Measurements from ENCODE around the gene MPIG6B. TPM values are rescaled to one million over a fixed set of nuclear protein-coding genes. Genes with fewer than 3 reads are reported as not detected.

Gene MPIG6B
- total RNA-seq, 2 experiments from 2014 or later: 0.06 TPM; not detected in 1

- CTCF ChIA-PET: interaction anchor here (0.9 to 2.9 kb wide), 2 partner anchors 15 to 75 kb away, joined by 3 to 7 read pairs; no protein-coding TSS in a partner anchor
Observed at GRCh38 chr6:31715022-31715958, 7.9 kb upstream of the MPIG6B start, which contains the start of gene LY6G6D. Gene LY6G6D (plus strand): TSS chr6:31715348. CDS start chr6:31715356, 8 bp downstream.

GRCh38 chr6:31717499-31718222 is 5.5 kb upstream of the MPIG6B start:
- CTCF ChIA-PET: no interaction called here
- POLR2A ChIA-PET: no interaction called here

More at GRCh38 chr6:31715022-31715958, 7.9 kb upstream of the MPIG6B start, which contains the start of gene LY6G6D:
- POLR2A ChIA-PET: no interaction called here

- CTCF ChIA-PET: no interaction called here
- POLR2A ChIA-PET: no interaction called here
Observed at GRCh38 chr6:31718265-31718664, 4.9 kb upstream of the MPIG6B start.

GRCh38 chr6:31719001-31719400 is 4.2 kb upstream of the MPIG6B start:
- CTCF ChIA-PET: interaction anchor here (0.8 kb wide), 1 partner anchor 15 kb away, joined by 3 read pairs; the partner anchor contains the start of gene ABHD16A
- POLR2A ChIA-PET: no interaction called here

GRCh38 chr6:31720196-31720770 is 2.9 kb upstream of the MPIG6B start:
- ChIA-PET CTCF (interaction anchor here (0.9 kb wide), 1 partner anchor 10 kb away, joined by 3 read pairs; no protein-coding TSS in a partner anchor), POLR2A (no interaction called here)

- ChIA-PET CTCF (no interaction called here), POLR2A (no interaction called here)
Observed at GRCh38 chr6:31721351-31722020, 1.7 kb upstream of the MPIG6B start, which contains the start of gene LY6G6C. Gene LY6G6C (minus strand): TSS chr6:31721746. CDS start chr6:31721679, 67 bp downstream.

GRCh38 chr6:31722173-31722572 is 1.0 kb upstream of the MPIG6B start:
- POLR2A ChIA-PET: no interaction called here
- CTCF ChIA-PET: interaction anchor here (0.6 kb wide), 1 partner anchor 195 kb away, joined by 3 read pairs; no protein-coding TSS in a partner anchor

GRCh38 chr6:31723980-31724691 is 963 bp downstream of the MPIG6B start:
- ChIA-PET POLR2A (no interaction called here), CTCF (interaction anchor here (0.6 to 0.8 kb wide), 2 partner anchors 26 to 95 kb away, joined by 3 read pairs; no protein-coding TSS in a partner anchor)

- ChIA-PET POLR2A (interaction anchor here (0.5 to 0.6 kb wide), 2 partner anchors 13 to 79 kb away, joined by 3 read pairs; no protein-coding TSS in a partner anchor), CTCF (interaction anchor here (0.7 kb wide), 1 partner anchor 65 kb away, joined by 4 read pairs; no protein-coding TSS in a partner anchor)
Observed at GRCh38 chr6:31725502-31726350, 2.6 kb downstream of the MPIG6B start.

- CTCF ChIA-PET: interaction anchor here (0.6 to 5.1 kb wide), 4 partner anchors 12 to 69 kb away, joined by 3 to 46 read pairs (median 12); partner anchors contain the start of genes MSH5 and VARS1
- POLR2A ChIA-PET: no interaction called here
Observed at GRCh38 chr6:31727034-31727716, 4.0 kb downstream of the MPIG6B start.

- ChIA-PET CTCF (interaction anchor here (0.6 to 5.1 kb wide), 9 partner anchors 12 to 108 kb away, joined by 3 to 46 read pairs (median 5); partner anchors contain the start of genes LY6G5C, MSH5 and VARS1), POLR2A (no interaction called here)
Observed at GRCh38 chr6:31727717-31728671, 4.8 kb downstream of the MPIG6B start.

- ChIA-PET POLR2A (interaction anchor here (2.0 kb wide), 1 partner anchor 86 kb away, joined by 5 read pairs; the partner anchor contains the start of genes HSPA1A and HSPA1L), CTCF (interaction anchor here (0.8 to 5.1 kb wide), 16 partner anchors 11 to 183 kb away, joined by 3 to 46 read pairs (median 4); partner anchors contain the start of genes C6orf47, HSPA1B, LY6G5C and LY6G6D)
Observed at GRCh38 chr6:31728767-31729514, 5.8 kb downstream of the MPIG6B start, which contains the start of gene DDAH2. Gene DDAH2 (minus strand): TSS chr6:31729299. CDS start chr6:31729161, 138 bp downstream.

- CTCF ChIA-PET: interaction anchor here (0.7 to 5.1 kb wide), 16 partner anchors 10 to 182 kb away, joined by 3 to 46 read pairs (median 4); partner anchors contain the start of genes C6orf47, HSPA1B, LSM2 and LY6G5C
Observed at GRCh38 chr6:31729515-31729978, 6.4 kb downstream of the MPIG6B start.

More at GRCh38 chr6:31729515-31729978, 6.4 kb downstream of the MPIG6B start:
- POLR2A ChIA-PET: interaction anchor here (1.1 to 2.0 kb wide), 3 partner anchors 9 to 86 kb away, joined by 3 to 7 read pairs (median 5); partner anchors contain the start of genes HSPA1A, HSPA1L and MSH5

Data from activated CD8-positive, alpha-beta memory T cell treated with anti-CD3 and anti-CD28 coated beads for 36 hours (primary cell).